Gastroesophageal sphincter (tissue), 3 donors: ENCODE measurements around the gene ZNF329.

Source experiments
- CTCF ChIP-seq, 4 experiments: fragments of 200-600 bp in 2 of 4; fragments of 450-650 bp in 2 of 4; sonication (generic) in 1 of 4; IDR thresholded peaks; one replicate each; pipeline ENCODE4 v1.5.1; 2017 to 2019; ENCODE audit warnings: antibody characterized with exemption in 4 of 4, mild to moderate bottlenecking in 2 of 4, moderate library complexity in 2 of 4
- EP300 ChIP-seq: sonication (generic); formaldehyde crosslinking; IDR thresholded peaks from one replicate; pipeline ENCODE4 v1.6.1; 2017; ENCODE audit warnings: antibody characterized with exemption, mild to moderate bottlenecking
- POLR2A ChIP-seq, 2 donors: fragments of 450-650 bp; IDR thresholded peaks; one replicate each; pipeline ENCODE4 v1.6.1; 2017; ENCODE audit warnings: antibody characterized with exemption in 2 of 2, mild to moderate bottlenecking in 2 of 2, moderate library complexity in 1 of 2
- POLR2AphosphoS5 ChIP-seq: sonication (generic); formaldehyde crosslinking; IDR thresholded peaks from one replicate; pipeline ENCODE4 v1.6.1; 2017; ENCODE audit warnings: antibody characterized with exemption

GRCh38 chr19:58083021-58083420 lies 67.6 kb downstream of the ZNF329 start:
- no peak for TF ChIP-seq EP300
- TF ChIP-seq CTCF (IDR thresholded peaks at IDR 0.05): no peak
- no peak for TF ChIP-seq POLR2A (IDR thresholded peaks at IDR 0.05)
- TF ChIP-seq POLR2AphosphoS5: no peak
